GM10248 (cell line): ENCODE measurements around the gene ASRGL1.

Experiments used
- CTCF ChIA-PET: fragments of 300-600 bp; sonication (Branson Sonifier 250); formaldehyde crosslinking; extraction: SDS; loops from one replicate; lab custom pipeline; 2021; ENCODE audit warnings: antibody characterized with exemption; lab: Yijun Ruan, JAX
- POLR2A ChIA-PET: fragments of 350-650 bp; sonication (Branson Sonifier 250); formaldehyde crosslinking; extraction: SDS; loops from one replicate; lab custom pipeline; 2020; ENCODE audit warnings: antibody characterized with exemption; lab: Yijun Ruan, JAX
- DNase-seq: peaks from one replicate; pipeline ENCODE4 v3.0.0; 2012; ENCODE audit errors: extremely low spot score
- CTCF ChIP-seq: IDR thresholded peaks from 2 replicates; pipeline ENCODE4 v1.5.1; 2012; ENCODE audit warnings: mild to moderate bottlenecking, low read depth; ENCODE audit errors: extremely low read depth, missing control alignments, control extremely low read depth

The ASRGL1 gene

GRCh38 chr11:62421996-62422395 is 84.7 kb downstream of the ASRGL1 start:
- DNase-seq, result no peak
- TF ChIP-seq CTCF, result no peak
- CTCF ChIA-PET, result interaction anchor here (1.3 to 5.8 kb wide), 5 partner anchors 22 to 170 kb away, joined by 3 to 83 read pairs (median 11); partner anchors contain the start of gene TUT1
- POLR2A ChIA-PET, result no interaction called here

GRCh38 chr11:62423012-62423411 is 85.8 kb downstream of the ASRGL1 start:
- DNase-seq, result no peak
- CTCF ChIA-PET, result interaction anchor here (0.9 to 5.8 kb wide), 9 partner anchors 21 to 363 kb away, joined by 3 to 83 read pairs (median 17); partner anchors contain the start of gene TUT1
- POLR2A ChIA-PET, result no interaction called here
- no peak for TF ChIP-seq CTCF

GRCh38 chr11:62427630-62428233 is 90.5 kb downstream of the ASRGL1 start:
- peak; percentile 38 for DNase-seq
- POLR2A ChIA-PET, result no interaction called here
- CTCF ChIA-PET, result interaction anchor here (1.5 to 5.7 kb wide), 4 partner anchors 33 to 267 kb away, joined by 4 to 34 read pairs (median 16); no protein-coding TSS in a partner anchor
- TF ChIP-seq CTCF, result no peak

- ChIA-PET POLR2A (no interaction called here), CTCF (interaction anchor here (1.0 to 3.6 kb wide), 4 partner anchors 34 to 266 kb away, joined by 3 to 21 read pairs (median 8); no protein-coding TSS in a partner anchor)
- DNase-seq, result no peak
- TF ChIP-seq CTCF, result no peak
Measured at GRCh38 chr11:62428871-62429560, 91.8 kb downstream of the ASRGL1 start.

- CTCF ChIA-PET, result interaction anchor here (3.6 kb wide), 1 partner anchor 113 kb away, joined by 21 read pairs; no protein-coding TSS in a partner anchor
- POLR2A ChIA-PET, result no interaction called here
Measured at GRCh38 chr11:62430425-62430824, 93.2 kb downstream of the ASRGL1 start.

More at GRCh38 chr11:62430425-62430824, 93.2 kb downstream of the ASRGL1 start:
- DNase-seq, result no peak
- TF ChIP-seq CTCF, result no peak
